C4-2B (cell line): ENCODE results near the gene AFAP1L2.

ENCODE experiments used
- H3K27ac ChIP-seq: fragments of 450-650 bp; 2 replicates; pipeline ENCODE4 v1.5.1; 2017
- CTCF ChIP-seq: fragments of 450-650 bp; conservative IDR thresholded peaks from 2 replicates; pipeline ENCODE4 v1.5.1; 2017; ENCODE audit warnings: mild to moderate bottlenecking
- ZFX ChIP-seq: fragments of 450-650 bp; IDR thresholded peaks from 2 replicates; pipeline ENCODE4 v1.6.1; 2017

Gene AFAP1L2

GRCh38 chr10:114408112-114408967, 4.0 kb upstream of the AFAP1L2 start:
- no peak overlapping the region for H3K27ac ChIP-seq
- TF ChIP-seq ZFX (no peak), CTCF (no peak)

DNA sequence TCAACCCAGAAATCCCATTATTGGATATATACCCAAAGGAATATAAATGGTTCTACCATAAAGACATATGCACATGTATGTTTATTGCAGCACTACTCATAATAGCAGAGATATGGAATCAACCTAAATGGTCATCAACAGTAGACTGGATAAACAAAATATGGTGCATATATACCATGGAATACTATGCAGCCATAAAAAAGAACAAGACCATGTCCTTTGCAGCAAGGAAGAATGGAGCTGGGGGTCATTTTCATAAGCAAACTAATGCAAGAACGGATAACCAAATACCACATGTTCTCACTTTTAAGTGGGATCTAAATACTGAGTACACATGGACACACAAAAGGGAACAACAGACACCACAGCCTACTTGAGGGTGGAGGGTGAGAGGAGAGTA, 2.2 kb upstream of the AFAP1L2 start:
- no peak for TF ChIP-seq ZFX
- TF ChIP-seq CTCF = no peak
- no peak overlapping the region for H3K27ac ChIP-seq

GRCh38 chr10:114405011-114405350, 679 bp upstream of the AFAP1L2 start:
- no peak for TF ChIP-seq ZFX
- no peak for TF ChIP-seq CTCF
- no peak overlapping the region for H3K27ac ChIP-seq

GRCh38 chr10:114403541-114404161, 651 bp downstream of the AFAP1L2 start:
- TF ChIP-seq CTCF = peak; percentile 30
- no peak for TF ChIP-seq ZFX

GRCh38 chr10:114402871-114403540, 1.3 kb downstream of the AFAP1L2 start:
- TF ChIP-seq ZFX = no peak
- TF ChIP-seq CTCF = no peak
- no peak overlapping the region for H3K27ac ChIP-seq

More at GRCh38 chr10:114403541-114404161, 651 bp downstream of the AFAP1L2 start:
- no peak overlapping the region for H3K27ac ChIP-seq

- TF ChIP-seq CTCF = no peak
- TF ChIP-seq ZFX = no peak
- no peak overlapping the region for H3K27ac ChIP-seq
These were observed 2.1 kb downstream of the AFAP1L2 start for GRCh38 chr10:114402233-114402632.
